Psoas muscle (tissue), 8 donors: Measurements from ENCODE around the gene ECHDC3. TPM values are rescaled to one million over a fixed set of nuclear protein-coding genes. Genes with fewer than 3 reads are reported as not detected.

Source experiments
- ATAC-seq, 4 donors: fragments of 200-7000 bp; cut with Tn5 transposase; one replicate each; pipeline ENCODE4 v1.9.1; 2020; ENCODE audit warnings: moderate library complexity in 3 of 4, mild to moderate bottlenecking in 2 of 4
- DNase-seq, 2 donors: peaks; one replicate each; pipeline ENCODE4 v3.0.0-alpha.2; 2020
- H3K27ac ChIP-seq: fragments of 200-600 bp; one replicate; pipeline ENCODE4 v1.8.0; 2022
- H3K27me3 ChIP-seq, 3 donors: fragments of 200-600 bp in 1 of 3; one replicate each; pipeline versions ENCODE4 v1.6.1 to v1.8.0; 2013 to 2022; ENCODE audit warnings: low read length in 2 of 3, mild to moderate bottlenecking in 2 of 3, moderate library complexity in 1 of 3; ENCODE audit not compliant: insufficient read depth in 3 of 3
- H3K36me3 ChIP-seq, 2 donors: fragments of 200-600 bp in 1 of 2; one replicate each; pipeline versions ENCODE4 v1.6.1 to v1.8.0; 2013 to 2022; ENCODE audit warnings: low read depth in 1 of 2, mild to moderate bottlenecking in 1 of 2, moderate library complexity in 1 of 2; ENCODE audit not compliant: insufficient read depth in 1 of 2
- H3K4me1 ChIP-seq: fragments of 200-600 bp; one replicate; pipeline ENCODE4 v1.8.0; 2022
- H3K4me3 ChIP-seq: fragments of 200-600 bp; one replicate; pipeline ENCODE4 v1.8.0; 2022; ENCODE audit warnings: mild to moderate bottlenecking
- H3K9me3 ChIP-seq: fragments of 200-600 bp; one replicate; pipeline ENCODE4 v1.8.0; 2022
- WGBS, 3 donors: extraction: QIAGEN DNeasy Blood & Tissue Kit; methylation state at CpG; one replicate each; pipeline versions ENCODE4 v1.1.6 to v1.1.7; 2013; 5-methylcytosine and 5-hydroxymethylcytosine counted together
- intact Hi-C, 2 donors: fragments of 100-400 bp; cut with DNase I; formaldehyde crosslinking; loops; one replicate each; pipeline versions ENCODE4 v1.11.0 to v1.14.2; 2022
- polyA plus RNA-seq, 3 donors: library from polyadenylated mRNA; stranded (reverse); fragments of 200-250 nt; gene quantifications; one replicate each; pipeline ENCODE4 v1.2.3, GENCODE V29; 2013
- total RNA-seq, 4 donors: library from RNA; stranded (reverse); fragmentation: NEBNext Ultra II Directional in 2 of 4; extraction: Animal tissue kit (Norgen Biotek cat#: 25700) in 2 of 4; gene quantifications; one replicate each; pipeline versions ENCODE4 v1.2.1 to v1.2.4, GENCODE V29; 2021 to 2023
- TF ChIP-seq, protein P1 (sequence below): fragments of 200-600 bp; IDR thresholded peaks from one replicate; pipeline ENCODE4 v1.8.0; 2022; ENCODE audit warnings: antibody characterized with exemption
- donor health status: healthy with polysubstance abuse.
- donor health status: DM: no; HTN: no; CAD: no; lungs with moderate emphysema.
- donor health status: Bipolar disorder and iron deficiency.
- donor health status: healthy.
- donor health status: DM: yes; HTN: yes; CAD: no.
- donor health status: DM: no; HTN: no; CAD: no.
- donor health status: DM: no; HTN: no; CAD: no.
- donor health status: DM: yes; HTN: yes; CAD: no.

The ECHDC3 gene
- total and polyA plus RNA-seq, 7 donors: 39.9 to 146 (median 66.9) TPM

DNA sequence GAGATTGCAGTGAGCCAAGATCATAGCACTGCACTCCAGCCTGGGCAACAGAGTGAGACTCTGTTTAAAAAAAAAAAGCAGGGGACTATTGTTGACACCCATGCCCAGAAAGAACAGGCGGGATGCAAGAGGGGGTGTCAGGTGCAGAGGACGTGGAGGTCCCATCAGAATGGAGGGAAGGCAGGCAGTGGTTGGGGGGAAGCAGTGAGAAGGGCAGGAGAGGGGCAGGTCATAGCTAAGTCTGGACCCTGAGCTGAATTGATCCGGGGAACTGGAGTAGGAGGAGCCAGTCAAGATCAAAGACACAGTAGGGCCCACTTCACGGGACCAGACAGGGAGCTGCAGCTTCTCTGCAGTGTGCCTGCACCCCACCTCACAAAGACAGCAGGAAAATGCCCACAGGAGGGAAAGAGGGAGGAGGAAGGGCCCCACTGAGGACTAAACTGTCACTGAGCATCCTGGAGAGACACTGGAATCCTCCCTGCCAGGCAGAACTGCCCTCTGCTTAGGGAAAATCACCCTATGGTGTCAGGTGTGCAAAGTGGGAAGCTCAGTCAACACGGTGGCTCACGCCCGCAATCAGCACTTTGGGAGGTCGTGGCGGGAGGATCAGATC, 27.3 kb upstream of the ECHDC3 start:
- DNase-seq (no peak), ATAC-seq (no peak)
- no peak overlapping the region for H3K4me3 ChIP-seq
- TF ChIP-seq, protein P1, sequence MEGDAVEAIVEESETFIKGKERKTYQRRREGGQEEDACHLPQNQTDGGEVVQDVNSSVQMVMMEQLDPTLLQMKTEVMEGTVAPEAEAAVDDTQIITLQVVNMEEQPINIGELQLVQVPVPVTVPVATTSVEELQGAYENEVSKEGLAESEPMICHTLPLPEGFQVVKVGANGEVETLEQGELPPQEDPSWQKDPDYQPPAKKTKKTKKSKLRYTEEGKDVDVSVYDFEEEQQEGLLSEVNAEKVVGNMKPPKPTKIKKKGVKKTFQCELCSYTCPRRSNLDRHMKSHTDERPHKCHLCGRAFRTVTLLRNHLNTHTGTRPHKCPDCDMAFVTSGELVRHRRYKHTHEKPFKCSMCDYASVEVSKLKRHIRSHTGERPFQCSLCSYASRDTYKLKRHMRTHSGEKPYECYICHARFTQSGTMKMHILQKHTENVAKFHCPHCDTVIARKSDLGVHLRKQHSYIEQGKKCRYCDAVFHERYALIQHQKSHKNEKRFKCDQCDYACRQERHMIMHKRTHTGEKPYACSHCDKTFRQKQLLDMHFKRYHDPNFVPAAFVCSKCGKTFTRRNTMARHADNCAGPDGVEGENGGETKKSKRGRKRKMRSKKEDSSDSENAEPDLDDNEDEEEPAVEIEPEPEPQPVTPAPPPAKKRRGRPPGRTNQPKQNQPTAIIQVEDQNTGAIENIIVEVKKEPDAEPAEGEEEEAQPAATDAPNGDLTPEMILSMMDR: no peak
- H3K27ac ChIP-seq: no peak overlapping the region
- H3K36me3 ChIP-seq: no peaks in the 10 kb centered on the region
- 67 to 81% (median 75%) methylated on average over 9 of the region's 9 CpGs for WGBS, 3 donors
- no peaks in the 10 kb centered on the region for H3K4me1 ChIP-seq
- intact Hi-C loops: no loop called here
- no peaks in the 10 kb centered on the region for H3K9me3 ChIP-seq
- peaks cover 0 to 13% (median 4%) of the 10 kb centered on the region in 3 donors for H3K27me3 ChIP-seq

DNA sequence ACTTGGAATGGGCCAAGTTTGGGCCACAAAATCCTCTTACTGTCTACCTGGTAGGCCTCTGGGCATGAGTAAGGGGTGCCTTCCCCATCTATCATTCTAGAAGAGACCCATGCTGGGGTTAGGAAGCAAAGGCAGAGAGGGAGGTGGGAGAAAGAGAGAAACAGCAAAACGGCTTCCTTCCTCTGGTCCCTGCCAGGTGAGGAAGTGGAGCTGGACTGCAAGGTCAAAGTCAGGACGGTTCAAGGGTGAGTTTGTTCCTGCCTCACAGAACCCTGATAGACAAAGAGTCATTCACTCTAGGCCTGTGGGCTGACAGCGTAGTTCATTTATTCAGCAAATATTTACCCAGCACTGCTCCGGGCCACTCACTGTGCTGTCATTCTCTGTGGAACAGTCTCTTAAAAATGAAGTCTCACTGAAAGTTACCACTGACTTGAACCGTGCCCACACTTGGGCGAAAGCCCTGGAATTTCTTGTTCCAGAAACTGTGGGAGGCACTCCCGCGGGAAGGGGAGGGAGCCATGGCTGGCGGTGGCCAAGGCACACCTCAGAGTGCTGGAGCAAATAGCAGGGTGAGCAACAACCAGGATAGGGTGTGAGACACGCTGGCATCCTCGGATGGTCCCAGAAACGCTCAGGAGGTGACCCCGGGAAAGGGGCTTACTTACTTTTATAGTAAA, 26.2 kb upstream of the ECHDC3 start:
- peaks cover 0 to 13% (median 4%) of the 10 kb centered on the region in 3 donors for H3K27me3 ChIP-seq
- H3K9me3 ChIP-seq: no peaks in the 10 kb centered on the region
- no peaks in the 10 kb centered on the region for H3K4me1 ChIP-seq
- ATAC-seq (no peak), DNase-seq (no peak)
- no peak overlapping the region for H3K4me3 ChIP-seq
- intact Hi-C loops: no loop called here
- H3K27ac ChIP-seq: no peak overlapping the region
- TF ChIP-seq, protein P1: no peak
- 81 to 86% (median 81%) methylated on average over 13 of the region's 13 CpGs for WGBS, 3 donors
- H3K36me3 ChIP-seq: no peaks in the 10 kb centered on the region

GRCh38 chr10:11716686-11717085, 25.5 kb upstream of the ECHDC3 start:
- intact Hi-C loops: no loop called here
- 95 to 99% (median 98%) methylated on average over 4 of the region's 4 CpGs for WGBS, 3 donors
- no peaks in the 10 kb centered on the region for H3K9me3 ChIP-seq
- peaks cover 0 to 13% (median 4%) of the 10 kb centered on the region in 3 donors for H3K27me3 ChIP-seq
- H3K27ac ChIP-seq: no peak overlapping the region
- no peak overlapping the region for H3K4me3 ChIP-seq
- DNase-seq (no peak), ATAC-seq (no peak)
- H3K4me1 ChIP-seq: no peaks in the 10 kb centered on the region
- no peaks in the 10 kb centered on the region for H3K36me3 ChIP-seq
- TF ChIP-seq, protein P1: no peak

GRCh38 chr10:11719496-11720259, 22.5 kb upstream of the ECHDC3 start:
- intact Hi-C loops: loop anchor here (10.0 kb wide), 1 partner anchor 205 kb away; no protein-coding TSS in a partner anchor
- H3K4me3 ChIP-seq: no peak overlapping the region
- WGBS, 3 donors: 77 to 83% (median 79%) methylated on average over 13 of the region's 13 CpGs

More at GRCh38 chr10:11719496-11720259, 22.5 kb upstream of the ECHDC3 start:
- Histone ChIP-seq H3K4me1 (no peaks in the 10 kb centered on the region), H3K9me3 (no peaks in the 10 kb centered on the region), H3K27ac (no peak overlapping the region), H3K27me3 (peaks cover 0 to 7% (median 3%) of the 10 kb centered on the region in 3 donors), H3K36me3 (no peaks in the 10 kb centered on the region)
- no peak for DNase-seq
- no peak for ATAC-seq
- TF ChIP-seq, protein P1: no peak
